ENCODE measurements around the gene PFKFB4. TPM values are rescaled to one million over a fixed set of nuclear protein-coding genes. Genes with fewer than 3 reads are reported as not detected.
"Not testable (repeated sequence)": the region's sequence is repeated elsewhere in the genome, so short reads cannot be mapped to it uniquely, and the experiment has no call there.

PFKFB4 gene
- total RNA-seq, 1 donor: 18.1 TPM

DNA sequence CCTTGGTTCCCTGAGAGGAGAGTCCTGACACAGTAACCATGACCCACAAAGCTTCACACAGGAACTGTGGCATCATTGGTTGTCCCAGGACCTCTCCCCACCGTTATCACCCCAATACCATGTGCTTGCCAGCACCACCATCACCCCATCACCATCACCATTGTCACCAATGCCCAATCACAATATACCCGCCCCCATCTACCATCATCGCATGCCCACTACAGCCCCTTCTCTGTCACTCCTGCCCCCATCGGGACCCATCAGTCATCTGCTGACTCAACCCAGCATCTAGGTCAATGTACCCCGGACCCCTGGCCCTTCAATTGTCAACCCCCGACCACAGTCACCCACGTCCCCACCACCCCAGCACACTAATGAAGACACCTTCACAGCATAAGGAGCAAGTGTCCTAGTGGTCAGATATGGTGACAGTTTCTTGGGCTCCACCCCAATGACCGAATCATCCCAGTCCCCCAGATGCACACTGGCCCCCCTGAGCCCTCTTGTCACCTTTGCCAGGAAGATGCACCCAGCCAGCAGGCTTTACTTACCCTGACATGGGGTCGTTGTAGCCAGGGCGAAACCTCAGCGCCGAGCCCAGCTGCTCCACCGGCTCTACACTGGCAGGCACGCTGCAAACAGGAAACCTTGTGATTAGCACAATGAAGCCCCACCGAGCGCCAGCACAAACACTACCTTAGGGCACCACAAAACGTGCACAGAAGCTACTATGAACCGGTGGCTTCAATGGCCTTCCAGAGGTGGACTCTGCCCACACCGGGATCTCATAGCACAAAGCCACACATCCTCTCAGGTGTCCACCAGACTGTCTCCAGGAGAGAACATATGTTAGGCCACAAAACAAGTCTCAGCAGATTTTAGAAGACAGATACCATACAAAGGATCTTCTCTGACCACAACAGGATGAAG, 77.7 kb downstream of the PFKFB4 start:
- H3K4me3 ChIP-seq (ENCODE audit: low read depth, low read length): no peak overlapping the region
- DNase-seq (ENCODE audit: low read depth): no peak
- TF ChIP-seq, protein P1, sequence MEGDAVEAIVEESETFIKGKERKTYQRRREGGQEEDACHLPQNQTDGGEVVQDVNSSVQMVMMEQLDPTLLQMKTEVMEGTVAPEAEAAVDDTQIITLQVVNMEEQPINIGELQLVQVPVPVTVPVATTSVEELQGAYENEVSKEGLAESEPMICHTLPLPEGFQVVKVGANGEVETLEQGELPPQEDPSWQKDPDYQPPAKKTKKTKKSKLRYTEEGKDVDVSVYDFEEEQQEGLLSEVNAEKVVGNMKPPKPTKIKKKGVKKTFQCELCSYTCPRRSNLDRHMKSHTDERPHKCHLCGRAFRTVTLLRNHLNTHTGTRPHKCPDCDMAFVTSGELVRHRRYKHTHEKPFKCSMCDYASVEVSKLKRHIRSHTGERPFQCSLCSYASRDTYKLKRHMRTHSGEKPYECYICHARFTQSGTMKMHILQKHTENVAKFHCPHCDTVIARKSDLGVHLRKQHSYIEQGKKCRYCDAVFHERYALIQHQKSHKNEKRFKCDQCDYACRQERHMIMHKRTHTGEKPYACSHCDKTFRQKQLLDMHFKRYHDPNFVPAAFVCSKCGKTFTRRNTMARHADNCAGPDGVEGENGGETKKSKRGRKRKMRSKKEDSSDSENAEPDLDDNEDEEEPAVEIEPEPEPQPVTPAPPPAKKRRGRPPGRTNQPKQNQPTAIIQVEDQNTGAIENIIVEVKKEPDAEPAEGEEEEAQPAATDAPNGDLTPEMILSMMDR (IDR thresholded peaks at IDR 0.05; ENCODE audit: insufficient read depth, low read depth, low read length): no peak

DNA sequence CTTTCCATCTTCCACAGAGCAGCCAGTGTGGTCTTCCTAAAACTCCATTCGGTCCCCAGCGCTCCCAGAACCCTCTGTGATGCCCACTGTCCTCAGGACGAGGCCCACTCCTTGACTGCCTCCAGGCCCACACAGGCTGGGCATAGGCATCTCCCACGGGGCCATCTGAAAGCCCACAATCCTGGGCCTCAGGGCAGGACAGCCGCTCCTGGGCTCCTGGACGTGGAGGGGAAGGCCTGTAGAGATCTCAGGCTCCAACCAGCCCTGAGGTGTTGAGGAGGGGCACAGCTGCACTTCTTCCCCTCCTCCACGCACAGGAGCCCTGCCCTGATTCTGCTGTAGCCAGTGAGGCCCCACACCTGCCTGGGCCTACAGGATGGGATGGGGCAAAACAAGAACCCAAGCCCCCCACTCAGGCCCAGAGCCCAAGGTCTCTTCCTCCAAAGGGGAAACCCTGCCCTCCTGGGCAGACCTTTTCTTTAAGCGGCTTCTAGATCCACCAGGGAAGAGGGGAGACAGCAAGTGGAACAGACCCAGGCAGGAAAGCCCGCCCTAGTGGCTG, 78.6 kb downstream of the PFKFB4 start:
- no peak overlapping the region for H3K4me3 ChIP-seq (ENCODE audit: low read depth, low read length)
- no peak for DNase-seq (ENCODE audit: low read depth)
- TF ChIP-seq, protein P1 (IDR thresholded peaks at IDR 0.05; ENCODE audit: insufficient read depth, low read depth, low read length): no peak

- no peak overlapping the region for H3K4me3 ChIP-seq (ENCODE audit: low read depth, low read length)
- TF ChIP-seq, protein P1 (IDR thresholded peaks at IDR 0.05; ENCODE audit: insufficient read depth, low read depth, low read length): no peak
- DNase-seq (ENCODE audit: low read depth): no peak
These were observed 80.1 kb downstream of the PFKFB4 start for GRCh38 chr3:48476426-48477053.

- no peak for DNase-seq (ENCODE audit: low read depth)
- TF ChIP-seq, protein P1 (IDR thresholded peaks at IDR 0.05; ENCODE audit: insufficient read depth, low read depth, low read length): no peak
- no peak overlapping the region for H3K4me3 ChIP-seq (ENCODE audit: low read depth, low read length)
These were observed 81.4 kb downstream of the PFKFB4 start for GRCh38 chr3:48475188-48475587.

DNA sequence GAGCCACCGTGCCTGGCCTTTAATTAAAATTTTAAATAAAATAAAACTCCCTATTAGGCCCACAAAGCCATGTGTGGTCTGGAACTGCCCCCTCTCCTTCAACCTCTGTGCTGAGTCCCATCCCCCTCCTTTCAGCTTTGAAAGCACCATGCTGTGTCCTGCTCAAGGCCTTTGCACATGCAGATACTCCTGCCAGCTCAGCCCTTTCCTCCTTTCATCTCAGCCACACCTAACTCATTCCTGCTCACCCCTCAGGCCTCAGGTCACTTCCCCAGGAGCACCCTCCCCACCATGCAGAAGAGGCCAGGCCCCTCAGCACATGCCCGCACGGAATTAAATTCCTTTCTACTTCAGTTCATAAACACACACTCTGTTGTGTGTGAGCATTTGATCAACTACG, 82.0 kb downstream of the PFKFB4 start:
- no peak overlapping the region for H3K4me3 ChIP-seq (ENCODE audit: low read depth, low read length)
- DNase-seq (ENCODE audit: low read depth): no peak
- TF ChIP-seq, protein P1 (IDR thresholded peaks at IDR 0.05; ENCODE audit: insufficient read depth, low read depth, low read length): no peak

DNA sequence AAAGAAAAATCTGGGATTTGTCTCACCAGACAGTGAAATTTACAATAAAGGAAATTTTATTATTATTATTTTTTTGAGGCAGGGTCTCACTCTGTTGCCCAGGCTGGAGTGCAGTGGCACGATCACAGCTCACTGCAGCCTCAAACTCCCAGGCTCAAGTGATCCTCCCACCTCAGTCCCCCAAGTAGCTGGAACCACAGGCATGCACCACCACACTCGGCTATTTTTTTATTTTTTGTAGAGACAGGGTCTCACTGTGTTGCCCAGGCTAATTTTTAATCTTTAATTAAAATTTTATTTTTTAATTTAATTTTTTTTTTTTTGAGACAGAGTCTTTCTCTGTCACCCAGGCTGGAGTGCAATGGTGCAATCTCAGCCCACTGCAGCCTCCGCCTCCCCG, 82.6 kb downstream of the PFKFB4 start:
- DNase-seq (ENCODE audit: low read depth): not testable (repeated sequence)

DNA sequence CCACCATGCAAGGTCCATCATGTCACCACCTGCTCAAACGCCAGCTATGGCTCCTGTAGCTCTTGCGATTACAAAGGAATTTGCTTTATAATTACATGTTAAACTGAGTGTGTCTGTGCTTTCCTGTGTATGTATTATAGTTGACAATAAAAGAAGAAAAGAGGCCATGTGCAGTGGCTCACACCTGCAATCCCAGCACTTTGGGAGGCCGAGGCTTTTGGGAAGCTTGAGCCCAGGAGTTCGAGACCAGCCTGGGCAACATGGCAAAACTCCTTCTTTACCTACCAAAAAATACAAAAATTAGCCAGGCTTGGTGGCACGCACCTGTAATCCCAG, 83.0 kb downstream of the PFKFB4 start:
- no peak for DNase-seq (ENCODE audit: low read depth)
- TF ChIP-seq, protein P1 (IDR thresholded peaks at IDR 0.05; ENCODE audit: insufficient read depth, low read depth, low read length): no peak
- H3K4me3 ChIP-seq (ENCODE audit: low read depth, low read length): no peak overlapping the region

More for the DNA sequence above, 82.6 kb downstream of the PFKFB4 start:
- not testable (repeated sequence) for H3K4me3 ChIP-seq (ENCODE audit: low read depth, low read length)
